Stimulated activated CD4-positive, alpha-beta T cell treated with anti-CD3 and anti-CD28 coated beads, Interleukin-2, amount 100 ng/mL, for 4 hours (primary cell): Measurements from ENCODE around the gene MGAT5.
"Not testable (repeated sequence)": the region's sequence is repeated elsewhere in the genome, so short reads cannot be mapped to it uniquely, and the experiment has no call there.

ENCODE experiments used
- DNase-seq: peaks from one replicate; pipeline ENCODE4 v3.0.0-alpha.2; 2020; ENCODE audit warnings: low read depth

MGAT5 gene

GRCh38 chr2:134279417-134279816 lies 25.5 kb downstream of the MGAT5 start:
- no peak for DNase-seq

GRCh38 chr2:134280231-134280630 lies 26.4 kb downstream of the MGAT5 start:
- no peak for DNase-seq

- DNase-seq, result no peak
These were observed 26.9 kb downstream of the MGAT5 start for GRCh38 chr2:134280726-134281125.

GRCh38 chr2:134281815-134282419 lies 28.0 kb downstream of the MGAT5 start:
- no peak for DNase-seq

GRCh38 chr2:134282629-134283400 lies 28.9 kb downstream of the MGAT5 start:
- DNase-seq, result no peak

- DNase-seq, result no peak
These were observed 29.8 kb downstream of the MGAT5 start for GRCh38 chr2:134283661-134284060.

- no peak for DNase-seq
These were observed 30.3 kb downstream of the MGAT5 start for GRCh38 chr2:134284119-134284670.

GRCh38 chr2:134287323-134287722 lies 33.5 kb downstream of the MGAT5 start:
- no peak for DNase-seq

GRCh38 chr2:134288814-134289213 lies 34.9 kb downstream of the MGAT5 start:
- no peak for DNase-seq

- DNase-seq, result no peak
These were observed 35.4 kb downstream of the MGAT5 start for GRCh38 chr2:134289225-134289624.

- no peak for DNase-seq
These were observed 36.5 kb downstream of the MGAT5 start for GRCh38 chr2:134290358-134290757.

GRCh38 chr2:134292514-134292913 lies 38.6 kb downstream of the MGAT5 start:
- no peak for DNase-seq

GRCh38 chr2:134293719-134294537 lies 40.1 kb downstream of the MGAT5 start:
- no peak for DNase-seq

GRCh38 chr2:134294598-134294997 lies 40.7 kb downstream of the MGAT5 start:
- DNase-seq, result not testable (repeated sequence)

- DNase-seq, result no peak
These were observed 41.6 kb downstream of the MGAT5 start for GRCh38 chr2:134295441-134295840.

- no peak for DNase-seq
These were observed 42.4 kb downstream of the MGAT5 start for GRCh38 chr2:134296301-134296700.

GRCh38 chr2:134299334-134299733 lies 45.5 kb downstream of the MGAT5 start:
- no peak for DNase-seq

- no peak for DNase-seq
These were observed 46.7 kb downstream of the MGAT5 start for GRCh38 chr2:134300585-134300984.

GRCh38 chr2:134301099-134301927 lies 47.4 kb downstream of the MGAT5 start:
- no peak for DNase-seq

- DNase-seq, result no peak
These were observed 48.0 kb downstream of the MGAT5 start for GRCh38 chr2:134301928-134302260.

GRCh38 chr2:134304394-134305108 lies 50.7 kb downstream of the MGAT5 start:
- no peak for DNase-seq
